ENCODE data around the gene SPECC1. TPM values are rescaled to one million over a fixed set of nuclear protein-coding genes. Genes with fewer than 3 reads are reported as not detected.

Gene SPECC1
- total and polyA plus RNA-seq, 2 of the 4 experiments (the other 2 are of a cell fraction): 16.9 to 26.2 TPM

DNA sequence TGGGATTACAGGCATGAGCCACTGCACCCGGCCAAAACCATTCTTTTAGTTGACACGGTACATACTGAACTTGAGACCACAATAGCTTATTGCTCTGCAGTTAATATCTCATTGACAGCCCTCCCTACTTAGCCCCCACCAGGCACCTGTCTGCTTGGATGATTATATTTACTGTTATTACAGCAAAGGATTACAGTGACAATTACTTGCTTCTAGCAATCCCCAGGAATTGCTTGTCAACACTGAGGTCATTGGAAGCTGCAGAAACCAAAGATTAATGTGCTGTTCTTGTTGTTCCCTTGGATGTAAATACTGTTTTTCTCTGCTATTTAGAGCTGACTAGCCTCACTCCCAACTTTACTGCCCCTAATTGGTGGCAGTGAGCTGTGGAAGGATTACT, 247.0 kb downstream of the SPECC1 start:
- no peaks in the 10 kb centered on the region for H4K20me1 ChIP-seq (ENCODE audit: insufficient read depth, low read length)
- no peak overlapping the region for H3K18ac ChIP-seq (ENCODE audit: low read depth, low read length)
- no peak overlapping the region for H2AK5ac ChIP-seq (ENCODE audit: low read depth, low read length)
- H3K4ac ChIP-seq (ENCODE audit: low read depth, low read length): no peak overlapping the region
- CTCF ChIA-PET: interaction anchor here (0.6 kb wide), 1 partner anchor 253 kb away, joined by 5 read pairs; no protein-coding TSS in a partner anchor
- no peak overlapping the region for H2BK120ac ChIP-seq (ENCODE audit: low read depth, low read length)
- peaks cover 5 to 13% of the 10 kb centered on the region in 2 experiments for H3K79me1 ChIP-seq (ENCODE audit: low read depth in 1 of 2, low read length in 2 of 2)
- H3K27ac ChIP-seq (ENCODE audit: insufficient read depth, low read length): no peak overlapping the region
- peaks cover 28% of the 10 kb centered on the region for H3K36me3 ChIP-seq (ENCODE audit: control insufficient read depth, insufficient read depth, low read length)
- 100% methylated on average over 1 of the region's 2 CpGs; no CpG with 5 or more reads in 1 of the 2 experiments for WGBS, 2 experiments (ENCODE audit: extremely low coverage in 2 of 2, insufficient read length in 1 of 2)
- dilution Hi-C loops (cut with HindIII; ENCODE audit: low sequenced_read_pairs, unreplicated experiment): no loop called here
- H3K23ac ChIP-seq (ENCODE audit: low read depth, low read length): no peak overlapping the region
- no peak overlapping the region for H2BK15ac ChIP-seq (ENCODE audit: low read depth, low read length)
- intact Hi-C loops (cut with micrococcal nuclease): no loop called here
- peaks cover 8% of the 10 kb centered on the region for H3K4me1 ChIP-seq (ENCODE audit: control insufficient read depth, insufficient read depth, low read length)
- H4K5ac ChIP-seq (ENCODE audit: low read depth, low read length): no peak overlapping the region
- H3K9ac ChIP-seq (ENCODE audit: low read depth, low read length): no peak overlapping the region
- H3K9me3 ChIP-seq (ENCODE audit: control insufficient read depth, insufficient read depth, low read length): peaks cover 6% of the 10 kb centered on the region; the same call in 1 of the 2 replicates
- H3K14ac ChIP-seq (replicated peaks; ENCODE audit: low read depth, low read length): no peak overlapping the region
- in situ Hi-C loops (cut with MboI; ENCODE audit: low sequenced_read_pairs): no loop called here
- no peak overlapping the region for H2BK20ac ChIP-seq (ENCODE audit: low read depth, low read length)
- H2AK9ac ChIP-seq (replicated peaks; ENCODE audit: low read depth, low read length, poor library complexity): no peak overlapping the region
- TF ChIP-seq FOS (IDR thresholded peaks at IDR 0.05; ENCODE audit: low read depth, low read length) (no peak), USF2 (IDR thresholded peaks at IDR 0.05; ENCODE audit: low read depth, low read length) (no peak), MAZ (IDR thresholded peaks at IDR 0.05; ENCODE audit: borderline replicate concordance, low read depth, low read length) (no peak), RFX5 (IDR thresholded peaks at IDR 0.05; ENCODE audit: low read depth, low read length) (no peak), RAD21 (IDR thresholded peaks at IDR 0.05; ENCODE audit: low read length) (no peak), BHLHE40 (IDR thresholded peaks at IDR 0.05; ENCODE audit: low read depth, low read length) (no peak), NFE2L2 (IDR thresholded peaks at IDR 0.05; ENCODE audit: low read depth, low read length) (no peak), CEBPB (IDR thresholded peaks at IDR 0.05; ENCODE audit: low read depth, low read length) (no peak), MAFK (IDR thresholded peaks at IDR 0.05; ENCODE audit: low read depth, low read length) (no peak), POLR2A (IDR thresholded peaks at IDR 0.05; ENCODE audit: low read depth, low read length) (no peak), RCOR1 (IDR thresholded peaks at IDR 0.05; ENCODE audit: insufficient replicate concordance, low read length) (no peak), CHD1 (IDR thresholded peaks at IDR 0.05; ENCODE audit: low read depth, low read length) (no peak)
- TF ChIP-seq, protein P1, sequence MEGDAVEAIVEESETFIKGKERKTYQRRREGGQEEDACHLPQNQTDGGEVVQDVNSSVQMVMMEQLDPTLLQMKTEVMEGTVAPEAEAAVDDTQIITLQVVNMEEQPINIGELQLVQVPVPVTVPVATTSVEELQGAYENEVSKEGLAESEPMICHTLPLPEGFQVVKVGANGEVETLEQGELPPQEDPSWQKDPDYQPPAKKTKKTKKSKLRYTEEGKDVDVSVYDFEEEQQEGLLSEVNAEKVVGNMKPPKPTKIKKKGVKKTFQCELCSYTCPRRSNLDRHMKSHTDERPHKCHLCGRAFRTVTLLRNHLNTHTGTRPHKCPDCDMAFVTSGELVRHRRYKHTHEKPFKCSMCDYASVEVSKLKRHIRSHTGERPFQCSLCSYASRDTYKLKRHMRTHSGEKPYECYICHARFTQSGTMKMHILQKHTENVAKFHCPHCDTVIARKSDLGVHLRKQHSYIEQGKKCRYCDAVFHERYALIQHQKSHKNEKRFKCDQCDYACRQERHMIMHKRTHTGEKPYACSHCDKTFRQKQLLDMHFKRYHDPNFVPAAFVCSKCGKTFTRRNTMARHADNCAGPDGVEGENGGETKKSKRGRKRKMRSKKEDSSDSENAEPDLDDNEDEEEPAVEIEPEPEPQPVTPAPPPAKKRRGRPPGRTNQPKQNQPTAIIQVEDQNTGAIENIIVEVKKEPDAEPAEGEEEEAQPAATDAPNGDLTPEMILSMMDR (conservative IDR thresholded peaks at IDR 0.05; ENCODE audit: low read depth, low read length): no peak
- TF ChIP-seq, protein P2, sequence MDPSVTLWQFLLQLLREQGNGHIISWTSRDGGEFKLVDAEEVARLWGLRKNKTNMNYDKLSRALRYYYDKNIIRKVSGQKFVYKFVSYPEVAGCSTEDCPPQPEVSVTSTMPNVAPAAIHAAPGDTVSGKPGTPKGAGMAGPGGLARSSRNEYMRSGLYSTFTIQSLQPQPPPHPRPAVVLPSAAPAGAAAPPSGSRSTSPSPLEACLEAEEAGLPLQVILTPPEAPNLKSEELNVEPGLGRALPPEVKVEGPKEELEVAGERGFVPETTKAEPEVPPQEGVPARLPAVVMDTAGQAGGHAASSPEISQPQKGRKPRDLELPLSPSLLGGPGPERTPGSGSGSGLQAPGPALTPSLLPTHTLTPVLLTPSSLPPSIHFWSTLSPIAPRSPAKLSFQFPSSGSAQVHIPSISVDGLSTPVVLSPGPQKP (IDR thresholded peaks at IDR 0.05; ENCODE audit: borderline replicate concordance, low read depth, low read length): no peak
- H3K4me3 ChIP-seq (ENCODE audit: insufficient read depth, low read depth, low read length): no peak overlapping the region
- H2AFZ ChIP-seq (replicated peaks; ENCODE audit: low read length, poor library complexity): no peak overlapping the region
- H4K8ac ChIP-seq (ENCODE audit: low read depth in 2 of 2, low read length in 2 of 2): no peak overlapping the region
- H2BK5ac ChIP-seq (ENCODE audit: low read depth, low read length, poor library complexity, severe bottlenecking): no peak overlapping the region
- no peak overlapping the region for H3K4me2 ChIP-seq (ENCODE audit: low read depth, low read length)
- no peaks in the 10 kb centered on the region for H3K27me3 ChIP-seq (ENCODE audit: control insufficient read depth, insufficient read depth, low read length)
- H3K56ac ChIP-seq (ENCODE audit: extremely low read depth, insufficient read depth, low read length): no peak overlapping the region
- ATAC-seq (ENCODE audit: low read depth): no peak
- BruUV-seq (replicated peaks): no TSS peak
- H3K9me1 ChIP-seq (ENCODE audit: insufficient read depth, low read length): peaks cover 19% of the 10 kb centered on the region
- POLR2A ChIA-PET (ENCODE audit: unreplicated experiment): no interaction called here
- DNase-seq: no peak
- H4K91ac ChIP-seq (ENCODE audit: insufficient read depth, low read depth, low read length): no peak overlapping the region

All from IMR-90 (cell line).